Activated CD4-positive, CD25-positive, alpha-beta regulatory T cell treated with anti-CD3 and anti-CD28 coated beads, Interleukin-2, amount 50 U/mL, for 16 hours (primary cell): ENCODE data around the gene NPHP4.
"Not testable (repeated sequence)": the region's sequence is repeated elsewhere in the genome, so short reads cannot be mapped to it uniquely, and the experiment has no call there.

Source experiments
- DNase-seq: peaks from one replicate; pipeline ENCODE4 v3.0.0-alpha.2; 2020; ENCODE audit warnings: low read depth, low spot score

The NPHP4 gene

DNA sequence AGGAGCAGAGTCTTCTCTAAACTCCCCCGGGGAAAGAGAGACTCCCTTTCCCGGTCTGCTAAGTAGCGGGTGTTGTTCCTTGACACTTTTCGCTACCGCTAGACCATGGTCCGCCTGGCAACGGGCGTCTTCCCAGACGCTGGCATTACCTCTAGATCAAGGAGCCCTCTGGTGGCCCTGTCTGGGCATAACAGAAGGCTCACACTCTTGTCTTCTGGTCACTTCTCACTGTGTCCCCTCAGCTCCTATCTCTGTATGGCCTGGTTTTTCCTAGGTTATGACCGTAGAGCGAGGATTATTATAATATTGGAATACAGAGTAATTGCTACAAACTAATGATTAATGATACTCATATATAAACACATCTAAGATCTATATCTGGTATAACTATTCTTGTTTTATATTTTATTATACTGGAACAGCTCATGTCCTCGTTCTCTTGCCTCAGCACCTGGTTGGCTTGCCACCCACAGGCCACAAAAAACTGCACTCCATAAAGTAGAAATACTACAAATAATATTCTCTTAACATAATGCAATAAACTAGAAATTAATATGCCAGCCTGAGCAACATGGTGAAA, 98.4 kb downstream of the NPHP4 start:
- not testable (repeated sequence) for DNase-seq

DNA sequence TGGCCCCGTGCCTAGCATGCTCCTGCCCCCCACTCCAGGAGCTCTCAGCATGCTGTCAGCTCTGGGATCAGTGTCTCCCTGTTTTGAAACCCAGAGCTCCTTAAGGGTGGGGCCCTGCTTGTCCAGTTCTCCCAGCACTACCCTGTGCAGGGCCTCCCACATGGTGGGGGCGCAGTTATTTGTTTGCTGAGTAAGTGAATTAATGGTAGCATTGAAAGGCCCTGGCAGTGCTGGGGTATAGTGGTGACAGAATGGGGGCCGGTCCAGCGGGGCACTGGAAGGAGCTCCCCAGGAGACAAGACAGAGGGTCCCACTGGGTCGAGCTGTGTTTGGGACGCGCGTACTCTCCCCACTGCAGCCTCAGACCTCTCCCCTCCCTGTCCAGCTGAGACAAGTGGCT, 99.9 kb downstream of the NPHP4 start:
- no peak for DNase-seq

DNA sequence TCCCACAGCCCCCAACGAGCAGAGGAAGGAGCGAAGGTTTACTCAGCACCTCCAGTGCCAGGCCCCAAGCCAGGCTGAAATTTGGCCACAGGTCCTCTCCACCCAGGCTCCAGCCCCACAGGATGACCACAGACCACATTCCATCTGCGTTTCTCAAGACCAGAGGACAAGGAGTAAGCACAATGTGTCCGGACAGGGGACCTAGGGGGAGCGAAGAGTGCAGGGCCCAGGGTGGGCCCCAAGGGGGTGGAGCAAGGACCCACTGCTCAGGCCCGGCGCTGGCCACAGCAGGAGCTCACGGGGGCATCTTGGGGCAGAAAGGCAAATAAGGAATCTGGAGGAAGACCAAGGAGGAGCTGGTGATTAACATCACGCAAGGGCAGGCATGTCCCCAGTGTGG, 100.5 kb downstream of the NPHP4 start:
- no peak for DNase-seq

DNA sequence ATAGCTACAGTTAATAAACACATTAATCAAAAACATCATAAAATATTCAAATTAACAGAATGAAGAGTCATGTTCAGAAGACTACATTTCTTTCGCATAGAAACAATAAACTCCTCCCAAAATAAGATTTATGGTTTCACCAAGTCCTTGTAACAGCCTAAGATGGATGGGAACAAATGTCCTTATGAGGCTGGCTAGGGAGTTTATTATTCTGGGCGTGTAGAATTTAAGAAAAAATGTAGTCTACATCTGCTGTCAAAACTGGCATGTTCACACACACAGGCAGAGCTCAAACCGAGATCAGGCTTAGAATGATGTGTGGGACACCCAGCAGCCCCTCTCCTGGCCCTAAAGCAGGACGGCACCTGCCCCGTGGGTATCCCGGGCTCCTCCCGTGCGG, 101.1 kb downstream of the NPHP4 start:
- DNase-seq = no peak

DNA sequence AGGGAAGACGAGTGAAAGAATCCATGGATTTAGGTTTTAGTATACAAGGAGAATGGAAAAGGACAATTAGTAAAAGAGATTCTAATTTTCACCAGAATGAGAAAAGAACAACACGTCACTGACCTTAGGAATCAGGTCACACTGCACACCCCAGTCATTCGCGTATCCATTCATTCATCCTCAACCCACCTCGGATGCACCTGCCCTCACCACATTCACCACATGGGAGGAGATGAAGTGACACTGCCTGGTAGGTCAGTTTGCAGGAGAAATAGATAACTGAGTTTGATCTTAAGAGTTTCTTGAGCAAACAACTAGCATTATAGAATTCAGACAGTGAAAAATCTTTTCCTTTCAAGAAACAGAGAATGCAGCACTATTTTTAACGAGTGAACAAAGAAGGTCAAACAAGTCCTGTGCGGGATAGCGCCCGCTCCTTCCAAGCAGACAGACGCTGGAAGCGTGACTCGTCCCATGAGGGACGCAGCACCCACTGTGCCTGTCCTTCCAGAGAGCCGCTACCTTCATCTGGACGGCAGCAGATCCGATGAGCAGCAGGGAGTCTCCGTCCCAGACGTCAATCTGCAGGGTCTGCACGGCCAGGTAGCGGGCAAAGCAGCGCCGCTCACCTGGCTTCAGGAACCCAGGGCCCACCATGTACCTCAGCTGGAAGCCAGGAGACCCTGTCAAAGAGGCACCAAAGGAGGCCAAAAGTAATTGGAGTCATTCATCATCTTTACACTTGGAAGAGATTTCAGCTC, 101.7 kb downstream of the NPHP4 start:
- DNase-seq = no peak

DNA sequence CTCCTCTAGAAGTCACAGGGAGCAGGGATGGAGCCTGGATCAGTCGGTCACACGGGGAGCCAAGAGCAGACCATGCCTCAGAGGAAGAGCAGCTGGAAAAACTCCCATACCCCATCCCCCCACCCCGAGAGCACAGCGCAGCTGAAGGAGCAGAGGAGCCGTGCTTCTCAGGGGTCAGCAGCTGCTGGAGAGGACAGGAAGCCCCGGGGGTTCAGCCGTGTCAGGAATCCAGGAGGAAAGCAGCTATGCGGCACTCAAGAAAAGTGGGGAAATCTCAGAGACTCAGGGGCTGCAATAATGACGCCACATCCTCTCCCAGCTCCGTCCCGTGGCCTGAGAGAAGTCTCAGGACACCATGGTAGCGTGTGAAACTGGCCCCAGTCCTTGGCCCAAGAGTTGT, 102.3 kb downstream of the NPHP4 start:
- no peak for DNase-seq

DNA sequence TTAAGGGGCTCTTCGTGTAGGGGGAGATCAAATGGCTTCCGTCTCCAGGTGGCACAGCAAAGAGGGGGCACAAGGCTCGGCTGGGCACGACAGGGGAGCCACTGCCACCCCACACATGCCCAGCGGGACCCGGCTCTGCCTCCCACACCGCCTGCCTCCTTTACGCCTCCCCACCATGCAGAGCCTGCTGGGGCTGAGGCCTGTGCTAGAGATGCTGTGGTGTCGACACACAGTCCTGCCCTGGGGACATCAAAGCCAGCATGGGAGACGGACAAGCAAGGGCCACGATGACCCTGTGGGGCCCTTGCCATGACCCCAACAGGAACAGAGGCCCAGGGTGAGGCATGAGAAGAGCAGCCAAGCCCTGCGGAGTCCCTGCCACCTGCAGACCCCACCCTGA, 102.8 kb downstream of the NPHP4 start:
- no peak for DNase-seq

DNA sequence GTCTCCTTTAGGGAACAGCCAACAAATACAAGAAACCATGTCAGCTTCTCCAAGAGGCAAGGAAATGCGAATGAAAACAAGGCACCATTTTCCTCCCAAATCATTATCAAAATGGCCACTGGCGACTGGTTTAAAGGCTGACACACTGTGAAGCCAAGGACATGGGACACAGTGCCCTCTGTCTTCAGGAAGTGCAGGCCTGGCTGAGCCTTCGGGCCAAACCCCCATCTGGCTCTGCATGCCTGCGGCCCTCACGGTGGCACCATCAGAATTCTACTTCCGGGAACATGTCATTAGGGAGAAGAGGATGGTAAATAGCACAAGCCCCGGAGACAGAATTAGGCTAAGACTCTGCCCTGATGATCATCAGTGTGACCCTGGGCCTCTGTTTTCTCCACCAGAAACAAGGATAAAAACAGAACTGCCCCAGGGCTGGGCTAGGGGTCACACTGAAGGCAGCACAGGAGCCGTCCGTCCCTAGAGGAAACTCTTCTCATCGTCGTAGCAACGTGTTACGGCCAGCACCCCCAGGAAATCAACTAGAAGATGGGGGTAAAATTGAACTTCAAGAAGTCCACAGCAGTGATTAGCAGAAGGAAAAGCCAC, 103.5 kb downstream of the NPHP4 start:
- DNase-seq = no peak

DNA sequence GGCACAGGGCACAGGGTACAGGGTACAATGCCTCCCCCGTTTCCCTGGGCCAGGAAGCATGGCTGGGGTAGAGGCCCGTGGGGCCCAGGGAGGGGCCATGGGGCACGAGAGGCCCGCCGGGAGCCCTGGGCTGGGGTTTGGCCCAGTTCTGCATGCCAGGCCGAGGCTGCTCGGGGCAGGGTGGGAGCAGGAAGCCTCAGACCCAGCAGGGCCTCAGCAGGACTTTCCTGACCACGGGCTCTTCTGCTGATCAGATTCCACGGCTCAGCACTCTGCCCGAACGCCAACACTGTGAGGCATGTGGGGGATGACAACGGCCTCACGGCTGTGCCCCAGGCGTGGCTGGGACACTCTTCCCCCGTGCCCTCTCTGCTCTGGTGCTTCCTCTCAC, 104.3 kb downstream of the NPHP4 start:
- DNase-seq = no peak

DNA sequence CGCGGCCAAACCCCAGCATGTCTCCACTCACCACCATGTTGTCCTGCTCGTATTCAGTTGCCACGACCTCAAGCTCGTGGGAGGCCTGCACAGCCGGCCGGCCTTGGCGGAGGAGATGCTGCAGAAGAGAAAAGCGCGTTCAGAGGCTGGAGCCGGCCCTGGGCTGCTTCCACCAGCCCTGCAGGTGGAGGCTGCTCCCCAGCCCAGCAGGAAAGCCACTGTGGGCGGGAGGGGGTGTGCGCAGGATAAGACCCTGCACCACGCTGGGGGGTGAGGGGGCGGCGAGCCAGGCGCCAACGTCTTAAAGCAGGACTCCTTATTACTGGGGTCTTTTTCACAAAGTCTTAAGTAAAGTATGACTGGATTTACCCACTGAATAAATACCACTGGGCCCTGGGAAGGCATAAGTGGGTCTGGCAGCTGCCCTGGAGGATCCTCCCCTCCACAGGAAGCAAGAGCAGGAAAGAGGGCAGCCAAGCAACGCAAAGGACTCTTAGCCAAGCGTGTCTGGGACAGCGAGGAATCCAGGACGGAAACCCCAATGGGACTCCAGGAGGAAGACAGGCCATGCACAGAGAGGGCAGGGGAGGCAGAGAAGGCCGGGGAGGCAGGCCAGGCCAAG, 104.8 kb downstream of the NPHP4 start:
- no peak for DNase-seq

DNA sequence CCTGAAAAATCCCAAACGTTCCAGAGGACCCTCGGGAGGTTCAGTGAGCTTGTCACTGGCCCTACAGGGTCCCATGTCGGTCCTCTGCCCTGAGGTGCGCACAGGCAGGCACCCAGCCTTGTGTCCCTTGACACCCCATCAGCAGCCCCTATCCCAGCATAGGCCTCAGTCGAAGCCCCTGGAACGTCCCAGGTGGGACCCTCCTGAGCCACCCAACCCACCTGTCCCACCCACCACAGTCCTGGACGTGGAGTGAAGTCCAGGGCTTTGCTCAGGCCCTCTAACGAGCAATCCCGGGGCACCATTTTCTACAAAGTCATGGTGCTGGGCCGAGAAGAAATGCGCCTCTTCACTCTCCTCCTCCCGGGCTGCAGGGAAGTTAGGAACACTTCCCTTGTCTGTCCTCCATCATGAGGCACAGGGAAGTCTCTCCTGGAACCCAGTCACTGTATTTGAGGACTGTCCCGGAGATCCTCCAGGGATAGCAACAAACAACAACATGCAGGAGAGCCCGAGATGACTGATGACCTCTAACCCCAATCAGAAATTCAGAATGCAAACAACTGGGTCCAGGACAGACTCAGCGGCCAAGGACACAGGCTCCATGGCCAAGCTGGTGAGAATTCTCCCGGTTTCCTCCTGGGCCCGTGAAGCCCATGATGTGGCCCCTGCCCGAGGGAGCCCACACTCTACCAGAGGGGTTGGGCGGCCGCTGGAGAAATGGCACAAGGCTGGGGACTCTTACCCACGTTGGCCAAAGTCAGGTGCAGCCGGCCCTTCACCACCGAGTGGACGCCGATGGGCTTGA, 105.5 kb downstream of the NPHP4 start:
- no peak for DNase-seq

DNA sequence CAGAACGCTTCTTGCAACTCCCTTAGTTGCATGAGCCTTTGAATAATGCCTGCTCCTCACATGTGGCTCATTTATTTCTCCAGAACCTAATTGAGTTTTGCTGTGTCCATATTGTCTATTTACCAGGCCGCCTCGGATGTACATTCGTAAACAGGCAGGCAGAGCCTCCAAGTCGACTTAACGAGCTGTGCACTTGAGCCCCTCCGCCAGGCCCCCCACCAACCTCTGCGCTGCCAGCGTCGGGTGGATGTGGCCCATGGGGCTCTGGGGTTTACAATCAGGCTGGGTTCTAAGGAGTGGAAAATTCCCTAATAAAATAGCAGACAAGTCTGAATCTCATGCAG, 106.1 kb downstream of the NPHP4 start:
- DNase-seq = no peak

DNA sequence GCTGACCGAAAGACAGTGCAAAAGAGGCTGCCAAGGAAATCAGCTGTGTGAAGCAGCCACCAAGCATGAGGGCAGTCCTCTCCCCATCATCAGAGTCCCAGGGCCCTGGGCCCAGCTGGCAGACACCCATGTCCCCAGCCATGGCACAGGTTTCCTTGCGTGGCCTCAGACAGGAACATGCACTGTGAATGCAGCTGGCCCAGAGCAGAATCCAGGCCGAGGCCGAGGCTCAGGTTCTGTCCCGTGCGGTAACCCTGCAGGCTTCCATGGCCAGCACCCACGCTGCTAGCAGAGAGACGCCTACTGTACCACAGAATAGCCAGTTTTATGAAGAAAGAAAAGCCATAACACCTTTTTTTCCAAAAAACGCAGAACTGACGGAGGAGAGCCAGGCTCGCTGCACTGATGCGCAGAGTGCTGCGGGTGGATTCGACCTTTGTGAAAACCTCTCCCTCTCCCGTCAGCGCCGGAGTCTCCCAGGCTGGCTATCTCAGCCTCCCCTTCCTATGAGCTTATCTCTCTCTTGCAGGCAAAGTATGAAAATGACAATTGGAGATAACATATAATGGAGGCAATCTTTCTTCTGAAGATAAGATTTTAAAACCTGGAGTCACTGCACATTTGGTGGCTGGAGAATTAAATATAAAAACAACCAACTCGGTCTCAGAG, 106.6 kb downstream of the NPHP4 start:
- DNase-seq = no peak

DNA sequence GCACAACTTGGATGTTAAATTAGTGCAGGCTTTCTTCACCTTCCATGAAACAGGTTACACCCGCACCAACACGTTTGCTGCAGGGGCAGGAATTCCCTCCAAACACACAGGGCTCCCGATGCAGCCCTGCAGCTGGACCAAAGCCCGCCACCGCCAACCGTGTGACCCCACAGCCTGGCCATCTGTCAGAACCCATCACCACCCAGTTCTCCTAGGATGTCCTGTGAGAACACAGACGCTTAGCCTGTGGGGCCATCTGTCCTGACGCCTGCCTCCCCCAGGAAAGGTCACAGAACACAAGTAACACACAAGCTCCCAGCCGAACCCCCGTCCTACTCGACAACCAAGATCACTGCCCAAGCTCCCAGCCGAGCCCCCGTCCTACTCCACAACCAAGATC, 108.1 kb downstream of the NPHP4 start:
- no peak for DNase-seq

DNA sequence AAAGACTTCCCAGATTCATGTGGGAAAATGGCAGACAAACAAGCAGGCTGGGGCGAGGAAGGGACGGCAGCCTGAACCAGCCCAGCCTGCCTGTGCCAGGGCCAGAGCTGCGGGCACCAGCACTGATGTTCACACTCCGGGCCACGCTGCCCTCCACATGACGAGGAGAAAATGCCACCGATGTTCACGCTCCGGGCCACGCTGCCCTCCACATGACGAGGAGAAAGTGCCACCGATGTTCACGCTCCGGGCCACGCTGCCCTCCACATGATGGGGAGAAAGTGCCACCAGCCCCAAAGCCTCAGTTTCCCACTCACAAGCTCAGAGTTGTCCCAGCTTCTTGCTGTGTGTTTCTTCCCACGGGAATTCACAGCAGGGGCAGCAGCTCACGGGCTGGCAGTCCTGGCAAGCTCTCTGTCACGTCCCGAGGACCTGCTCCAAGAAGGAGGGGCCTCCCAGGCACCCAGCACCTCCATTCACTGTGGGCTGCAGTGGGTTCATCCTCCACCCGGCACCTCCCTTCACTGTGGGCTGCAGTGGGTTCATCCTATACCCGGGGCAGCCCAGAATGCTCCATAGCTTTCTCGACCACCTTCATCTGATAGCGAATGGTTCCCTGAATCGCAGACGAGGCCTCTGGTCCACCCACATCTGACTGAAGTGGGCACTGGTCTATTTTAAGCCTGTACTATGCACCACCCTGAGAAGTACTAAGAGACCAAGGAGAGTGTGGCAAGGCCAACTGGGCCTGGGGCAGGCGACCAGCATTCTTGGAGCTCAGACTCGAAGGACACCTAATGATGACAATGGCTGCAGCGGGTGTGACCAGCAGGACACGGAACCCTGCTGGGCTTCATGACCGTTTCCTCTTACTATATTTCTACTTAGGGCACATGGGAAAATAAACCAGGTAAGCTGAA, 108.8 kb downstream of the NPHP4 start:
- DNase-seq = no peak

DNA sequence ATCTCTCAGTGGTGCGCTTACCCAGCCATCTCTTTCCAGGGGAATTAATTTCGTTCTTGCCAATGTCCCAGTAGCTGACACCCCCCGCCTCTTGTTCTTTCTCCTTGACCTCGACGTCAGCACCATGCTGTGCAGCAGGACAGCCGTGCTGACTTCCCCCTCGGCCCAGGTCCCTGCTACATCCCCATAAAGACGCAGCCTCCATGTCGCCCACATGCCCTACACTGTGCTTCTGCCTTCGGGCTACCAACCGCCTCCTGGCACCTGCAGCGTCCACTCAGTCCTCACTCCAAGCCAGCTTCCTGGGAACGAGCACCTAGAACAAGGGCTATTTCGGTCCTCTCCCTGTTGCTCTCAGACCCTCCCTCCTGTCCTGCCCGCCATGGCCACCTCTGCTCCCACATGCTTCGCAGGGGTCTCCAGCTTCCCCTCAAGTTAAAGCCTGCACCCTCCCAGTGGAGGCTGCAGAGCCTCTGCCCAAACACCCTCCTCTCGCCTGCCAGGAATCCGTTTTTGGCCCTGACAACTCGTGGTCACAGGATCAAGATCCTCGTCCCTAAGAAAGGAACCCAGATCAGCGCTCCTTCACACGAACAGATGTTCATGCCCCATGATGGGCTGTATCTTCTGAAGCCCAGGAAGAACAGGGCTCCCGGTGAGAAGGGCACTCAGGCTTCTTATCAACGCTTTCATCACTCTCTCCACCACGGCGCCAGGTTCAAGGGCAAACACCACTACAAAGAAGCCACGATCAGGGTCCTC, 109.7 kb downstream of the NPHP4 start:
- DNase-seq = no peak

DNA sequence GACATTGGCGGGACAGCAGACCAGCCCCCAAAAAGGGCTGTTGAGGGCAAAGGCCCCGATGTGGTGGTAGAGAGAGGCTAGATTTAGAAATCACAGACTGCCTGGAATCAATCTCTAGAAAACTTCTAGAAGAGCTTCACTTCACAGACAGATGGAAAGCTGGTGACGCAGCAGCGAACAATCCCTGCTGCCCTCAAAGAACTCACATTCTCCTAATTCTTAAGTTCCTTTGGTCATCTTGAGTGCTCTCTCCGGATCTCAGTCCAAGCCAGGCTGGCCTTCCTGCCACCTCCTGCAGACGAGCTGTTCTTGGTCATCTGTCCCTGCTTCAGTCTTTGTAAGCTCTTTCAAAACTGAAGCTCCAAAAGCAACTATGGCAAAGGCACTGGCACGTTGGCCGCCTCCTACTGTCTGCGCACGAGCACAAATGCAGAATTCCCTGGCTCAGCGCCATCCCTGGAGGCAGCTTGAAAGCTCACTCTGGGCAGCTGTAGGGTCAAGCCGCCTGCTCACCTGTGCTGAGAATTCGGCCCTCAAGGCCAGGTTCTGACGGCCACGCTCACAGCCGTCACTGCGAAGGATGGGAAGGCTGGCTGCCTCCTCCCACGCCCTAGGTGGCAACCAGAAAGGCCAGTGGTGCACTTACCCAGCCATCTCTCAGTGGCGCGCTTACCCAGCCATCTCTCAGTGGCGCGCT, 110.6 kb downstream of the NPHP4 start:
- no peak for DNase-seq

DNA sequence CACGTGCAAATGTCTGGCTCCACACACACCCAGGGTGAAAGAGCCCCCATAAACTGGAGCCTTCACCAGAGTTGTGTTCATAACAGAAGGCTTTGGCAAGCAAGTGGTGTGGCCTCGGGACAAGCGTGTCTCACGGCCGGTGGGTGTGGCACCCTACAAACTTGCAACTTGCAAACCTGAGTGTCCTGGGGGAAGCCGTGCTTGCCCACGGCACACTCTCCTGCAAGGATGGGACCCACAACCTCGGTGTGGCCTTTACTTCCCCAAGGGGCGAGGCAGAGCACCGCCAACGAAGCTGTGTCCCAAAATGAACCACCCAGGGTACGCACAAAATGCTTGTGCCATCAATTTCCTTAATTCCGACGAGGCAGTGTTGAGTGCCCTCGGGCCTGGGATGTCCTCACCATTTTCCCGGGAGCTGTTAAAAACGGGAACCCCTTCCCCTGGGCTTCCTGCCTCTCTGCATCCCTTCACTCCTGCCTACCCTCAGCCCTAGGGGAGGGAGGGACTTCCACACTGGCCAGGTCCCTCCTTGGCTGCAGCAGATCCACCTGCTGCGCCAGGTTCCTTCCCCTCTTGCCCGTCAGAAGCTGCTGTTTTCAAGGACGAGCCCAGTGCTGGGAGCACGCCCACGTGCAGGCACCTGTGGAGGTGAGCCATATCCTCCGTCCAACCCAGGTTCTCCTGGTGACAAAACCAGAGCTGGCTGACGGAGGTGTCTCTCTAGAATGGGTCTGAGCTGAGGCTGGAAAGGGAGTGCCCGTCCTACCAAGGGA, 111.4 kb downstream of the NPHP4 start:
- DNase-seq = no peak
